Retinal pigment epithelial cell (primary cell): ENCODE results near the gene VEGFA.

Experiments
- DNase-seq: peaks from one replicate; pipeline ENCODE4 v3.0.0-alpha.2; 2010; ENCODE audit warnings: low read depth
- H3K4me3 ChIP-seq: 2 replicates; pipeline ENCODE4 v1.5.1; 2011; ENCODE audit warnings: mild to moderate bottlenecking, low read length, control low read depth, moderate library complexity
- TF ChIP-seq, protein P1 (sequence below): conservative IDR thresholded peaks from 2 replicates; pipeline ENCODE4 v1.5.1; 2011; ENCODE audit warnings: low read depth, low read length, control low read depth, inconsistent platforms

Gene VEGFA

DNA sequence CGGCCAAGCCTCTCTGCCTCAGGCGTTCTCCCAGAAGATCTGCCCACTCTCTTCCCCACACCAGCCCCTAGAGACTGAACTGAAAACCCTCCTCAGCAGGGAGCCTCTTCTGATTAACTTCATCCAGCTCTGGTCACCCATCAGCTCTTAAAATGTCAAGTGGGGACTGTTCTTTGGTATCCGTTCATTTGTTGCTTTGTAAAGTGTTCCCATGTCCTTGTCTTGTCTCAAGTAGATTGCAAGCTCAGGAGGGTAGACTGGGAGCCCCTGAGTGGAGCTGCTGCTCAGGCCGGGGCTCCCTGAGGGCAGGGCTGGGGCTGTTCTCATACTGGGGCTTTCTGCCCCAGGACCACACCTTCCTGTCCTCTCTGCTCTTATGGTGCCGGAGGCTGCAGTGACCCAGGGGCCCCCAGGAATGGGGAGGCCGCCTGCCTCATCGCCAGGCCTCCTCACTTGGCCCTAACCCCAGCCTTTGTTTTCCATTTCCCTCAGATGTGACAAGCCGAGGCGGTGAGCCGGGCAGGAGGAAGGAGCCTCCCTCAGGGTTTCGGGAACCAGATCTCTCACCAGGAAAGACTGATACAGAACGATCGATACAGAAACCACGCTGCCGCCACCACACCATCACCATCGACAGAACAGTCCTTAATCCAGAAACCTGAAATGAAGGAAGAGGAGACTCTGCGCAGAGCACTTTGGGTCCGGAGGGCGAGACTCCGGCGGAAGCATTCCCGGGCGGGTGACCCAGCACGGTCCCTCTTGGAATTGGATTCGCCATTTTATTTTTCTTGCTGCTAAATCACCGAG lies 14.2 kb downstream of the VEGFA start:
- no peak overlapping the region for H3K4me3 ChIP-seq
- TF ChIP-seq, protein P1, sequence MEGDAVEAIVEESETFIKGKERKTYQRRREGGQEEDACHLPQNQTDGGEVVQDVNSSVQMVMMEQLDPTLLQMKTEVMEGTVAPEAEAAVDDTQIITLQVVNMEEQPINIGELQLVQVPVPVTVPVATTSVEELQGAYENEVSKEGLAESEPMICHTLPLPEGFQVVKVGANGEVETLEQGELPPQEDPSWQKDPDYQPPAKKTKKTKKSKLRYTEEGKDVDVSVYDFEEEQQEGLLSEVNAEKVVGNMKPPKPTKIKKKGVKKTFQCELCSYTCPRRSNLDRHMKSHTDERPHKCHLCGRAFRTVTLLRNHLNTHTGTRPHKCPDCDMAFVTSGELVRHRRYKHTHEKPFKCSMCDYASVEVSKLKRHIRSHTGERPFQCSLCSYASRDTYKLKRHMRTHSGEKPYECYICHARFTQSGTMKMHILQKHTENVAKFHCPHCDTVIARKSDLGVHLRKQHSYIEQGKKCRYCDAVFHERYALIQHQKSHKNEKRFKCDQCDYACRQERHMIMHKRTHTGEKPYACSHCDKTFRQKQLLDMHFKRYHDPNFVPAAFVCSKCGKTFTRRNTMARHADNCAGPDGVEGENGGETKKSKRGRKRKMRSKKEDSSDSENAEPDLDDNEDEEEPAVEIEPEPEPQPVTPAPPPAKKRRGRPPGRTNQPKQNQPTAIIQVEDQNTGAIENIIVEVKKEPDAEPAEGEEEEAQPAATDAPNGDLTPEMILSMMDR = no peak
- no peak for DNase-seq

DNA sequence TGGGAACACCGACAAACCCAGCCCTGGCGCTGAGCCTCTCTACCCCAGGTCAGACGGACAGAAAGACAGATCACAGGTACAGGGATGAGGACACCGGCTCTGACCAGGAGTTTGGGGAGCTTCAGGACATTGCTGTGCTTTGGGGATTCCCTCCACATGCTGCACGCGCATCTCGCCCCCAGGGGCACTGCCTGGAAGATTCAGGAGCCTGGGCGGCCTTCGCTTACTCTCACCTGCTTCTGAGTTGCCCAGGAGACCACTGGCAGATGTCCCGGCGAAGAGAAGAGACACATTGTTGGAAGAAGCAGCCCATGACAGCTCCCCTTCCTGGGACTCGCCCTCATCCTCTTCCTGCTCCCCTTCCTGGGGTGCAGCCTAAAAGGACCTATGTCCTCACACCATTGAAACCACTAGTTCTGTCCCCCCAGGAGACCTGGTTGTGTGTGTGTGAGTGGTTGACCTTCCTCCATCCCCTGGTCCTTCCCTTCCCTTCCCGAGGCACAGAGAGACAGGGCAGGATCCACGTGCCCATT lies 15.3 kb downstream of the VEGFA start:
- TF ChIP-seq, protein P1 = no peak
- no peak overlapping the region for H3K4me3 ChIP-seq
- DNase-seq = no peak

DNA sequence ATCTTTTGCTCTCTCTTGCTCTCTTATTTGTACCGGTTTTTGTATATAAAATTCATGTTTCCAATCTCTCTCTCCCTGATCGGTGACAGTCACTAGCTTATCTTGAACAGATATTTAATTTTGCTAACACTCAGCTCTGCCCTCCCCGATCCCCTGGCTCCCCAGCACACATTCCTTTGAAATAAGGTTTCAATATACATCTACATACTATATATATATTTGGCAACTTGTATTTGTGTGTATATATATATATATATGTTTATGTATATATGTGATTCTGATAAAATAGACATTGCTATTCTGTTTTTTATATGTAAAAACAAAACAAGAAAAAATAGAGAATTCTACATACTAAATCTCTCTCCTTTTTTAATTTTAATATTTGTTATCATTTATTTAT lies 15.9 kb downstream of the VEGFA start:
- TF ChIP-seq, protein P1 = no peak
- no peak overlapping the region for H3K4me3 ChIP-seq
- no peak for DNase-seq

DNA sequence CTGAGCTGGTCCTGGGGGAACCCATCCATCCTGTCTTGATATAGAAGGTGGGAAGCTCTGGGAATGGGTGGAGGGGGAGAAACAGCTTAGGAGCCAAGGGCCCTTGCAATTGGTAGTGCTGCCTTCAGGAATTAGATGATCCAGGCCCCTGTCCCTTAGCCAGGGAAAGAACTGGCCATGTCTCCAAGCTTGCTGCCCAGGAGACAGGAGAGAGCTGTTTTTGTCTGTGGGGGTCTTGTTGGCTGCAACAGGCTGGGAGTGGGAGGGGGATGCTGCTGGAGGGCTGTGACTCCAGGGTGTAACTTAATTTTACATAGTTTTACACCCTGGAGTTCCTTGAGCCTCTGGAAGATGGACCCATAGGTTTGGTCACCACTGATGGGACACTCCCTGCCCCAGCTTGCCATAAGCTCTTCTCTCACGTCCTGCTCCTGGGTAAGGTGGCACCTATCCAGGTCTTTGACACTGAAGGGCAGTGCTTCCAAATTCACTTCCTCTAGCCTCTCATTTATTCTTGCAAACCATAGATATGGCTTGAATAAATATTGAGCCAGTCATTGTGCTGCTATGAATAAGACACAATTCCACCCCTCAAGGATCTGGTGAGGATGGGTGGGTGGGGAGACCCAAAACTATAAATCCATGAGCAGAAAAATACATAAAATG lies 16.8 kb downstream of the VEGFA start:
- TF ChIP-seq, protein P1 = no peak
- DNase-seq = no peak
- no peak overlapping the region for H3K4me3 ChIP-seq

DNA sequence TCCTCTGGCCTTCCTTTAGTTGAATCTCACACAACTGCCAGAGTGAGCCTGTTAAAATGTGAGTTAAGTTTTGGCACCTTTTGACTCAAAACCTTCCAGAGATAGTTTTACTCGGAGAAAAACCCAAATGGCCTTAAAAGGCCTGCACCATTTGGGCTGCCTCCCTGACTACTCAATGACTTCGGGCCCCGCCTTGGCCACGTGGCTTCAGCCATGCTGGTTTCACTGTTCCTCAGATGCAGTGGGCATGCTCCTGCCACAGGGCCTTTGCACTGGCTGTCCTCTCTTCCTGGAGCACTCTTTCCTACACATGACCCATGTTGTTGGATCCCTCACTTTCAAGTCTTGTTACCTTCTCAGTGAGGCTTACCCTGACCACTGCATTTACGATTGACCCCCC lies 18.3 kb downstream of the VEGFA start:
- TF ChIP-seq, protein P1 = no peak
- no peak for DNase-seq
- no peak overlapping the region for H3K4me3 ChIP-seq

DNA sequence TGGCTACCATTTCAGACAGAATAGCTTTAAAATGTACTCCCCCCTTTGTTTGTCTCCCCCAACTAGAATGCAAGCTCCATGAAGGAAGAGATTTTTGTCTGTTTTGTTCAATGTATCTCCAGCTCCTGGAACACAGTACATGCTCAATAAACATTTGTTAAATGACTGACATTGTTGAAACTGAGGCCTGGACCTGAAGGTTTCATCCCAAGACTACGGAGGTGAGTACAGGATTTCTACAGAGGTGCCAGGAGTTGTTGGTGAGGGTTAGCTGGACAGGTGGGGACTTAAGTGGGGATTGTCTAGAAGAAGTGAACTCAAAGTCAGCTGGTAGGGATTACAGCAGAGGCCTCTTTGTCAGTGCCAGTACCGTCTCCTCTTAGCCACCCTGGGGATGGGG lies 19.4 kb downstream of the VEGFA start:
- no peak for DNase-seq
- no peak overlapping the region for H3K4me3 ChIP-seq
- TF ChIP-seq, protein P1 = no peak
